K562 (cell line): ENCODE measurements around the gene AGAP3. TPM values are rescaled to one million over a fixed set of nuclear protein-coding genes. Genes with fewer than 3 reads are reported as not detected.

Experiments used
- ATAC-seq: fragments of 200-7000 bp; cut with Tn5 transposase; 3 replicates; pipeline ENCODE4 v1.9.1; 2020; ENCODE audit warnings: moderate library complexity
- BruUV-seq: library from RNA; stranded (reverse); fragments of 400-500 nt; replicated peaks from 2 replicates; lab custom pipeline; 2021; lab: Mats Ljungman, UMichigan
- CTCF ChIA-PET: fragments of 300-600 bp; formaldehyde crosslinking; extraction: SDS; loops from one replicate; lab custom pipeline; 2021; ENCODE audit warnings: low intra/inter-chr PET ratio; lab: Yijun Ruan, JAX
- POLR2A ChIA-PET: fragments of 300-600, 350-650 bp; sonication (Branson Sonifier 250); formaldehyde crosslinking; extraction: SDS; loops from one replicate; lab custom pipeline; 2021; ENCODE audit warnings: antibody characterized with exemption, inconsistent platforms; lab: Yijun Ruan, JAX
- DNase-seq, 4 experiments: peaks; one replicate each; pipeline versions ENCODE4 v3.0.0 to v3.0.0-alpha.2; 2011 to 2018; ENCODE audit warnings: low spot score in 3 of 4, mixed read lengths in 3 of 4; ENCODE audit errors: extremely low read depth in 1 of 4
- FAIRE-seq: peaks from 2 replicates; lab custom pipeline; 2011; peaks lifted over from hg19 to GRCh38; lab: Jason Lieb, UNC
- H2AFZ ChIP-seq: 2 replicates; pipeline ENCODE4 v1.6.0; 2011; ENCODE audit warnings: low read depth, low read length, control low read depth, inconsistent platforms
- H3K27ac ChIP-seq: fragments of 200-600 bp; 3 replicates; pipeline ENCODE4 v1.8.0; 2011; ENCODE audit warnings: low read depth, mild to moderate bottlenecking, control low read depth, inconsistent platforms, low read length, moderate library complexity, mixed read lengths; ENCODE audit errors: extremely low read depth
- H3K27me3 ChIP-seq, 2 experiments: fragments of 300-600 bp in 1 of 2; 2 replicates in 1 of 2; 3 replicates in 1 of 2; pipeline versions ENCODE4 v1.6.0 to v1.8.0; 2011; ENCODE audit warnings: inconsistent platforms in 2 of 2, low read length in 2 of 2, mild to moderate bottlenecking in 1 of 2, mixed read lengths in 1 of 2, moderate library complexity in 1 of 2; ENCODE audit not compliant: control insufficient read depth in 2 of 2, insufficient read depth in 2 of 2
- H3K36me3 ChIP-seq: fragments of 300-600 bp; 3 replicates; pipeline ENCODE4 v1.8.0; 2011; ENCODE audit warnings: mild to moderate bottlenecking, low read length, inconsistent platforms; ENCODE audit not compliant: control insufficient read depth, insufficient read depth
- H3K4me1 ChIP-seq, 2 experiments: fragments of 200-600 bp in 1 of 2; replicated peaks in 1 of 2; 2 replicates in 1 of 2; 3 replicates in 1 of 2; pipeline versions ENCODE4 v1.5.1 to v1.8.0; 2011; ENCODE audit warnings: inconsistent platforms in 2 of 2, low read length in 2 of 2, mild to moderate bottlenecking in 1 of 2, mixed read lengths in 1 of 2, moderate library complexity in 1 of 2; ENCODE audit not compliant: control insufficient read depth in 2 of 2, insufficient read depth in 2 of 2
- H3K4me2 ChIP-seq: 2 replicates; pipeline ENCODE4 v1.6.1; 2011; ENCODE audit warnings: low read length, control low read depth, inconsistent platforms, mixed read lengths; ENCODE audit not compliant: insufficient read depth
- H3K4me3 ChIP-seq: fragments of 200-600 bp; sonication (generic), shearing (Covaris generic); 2 replicates; pipeline ENCODE4 v1.5.1; 2016; ENCODE audit warnings: control low read depth, inconsistent platforms
- H3K79me2 ChIP-seq: fragments of 200-600 bp; 3 replicates; pipeline ENCODE4 v1.8.0; 2011; ENCODE audit warnings: low read length, inconsistent platforms; ENCODE audit not compliant: control insufficient read depth, insufficient read depth
- H3K9ac ChIP-seq, 2 experiments: 2 replicates each; pipeline versions ENCODE4 v1.6.0 to v1.6.1; 2011; ENCODE audit warnings: low read depth in 2 of 2, low read length in 2 of 2, control low read depth in 1 of 2, inconsistent platforms in 1 of 2, mild to moderate bottlenecking in 1 of 2, mixed read lengths in 1 of 2; ENCODE audit not compliant: insufficient read depth in 1 of 2
- H3K9me1 ChIP-seq: one replicate; pipeline ENCODE4 v1.6.0; 2011; ENCODE audit warnings: inconsistent platforms, mild to moderate bottlenecking, low read length, moderate library complexity; ENCODE audit not compliant: control insufficient read depth, insufficient read depth
- H3K9me3 ChIP-seq: replicated peaks from 2 replicates; pipeline ENCODE4 v1.5.1; 2011; ENCODE audit warnings: low read depth, low read length, inconsistent platforms; ENCODE audit not compliant: control insufficient read depth, insufficient read depth
- H4K20me1 ChIP-seq: replicated peaks from 2 replicates; pipeline ENCODE4 v1.6.1; 2011; ENCODE audit warnings: low read length, inconsistent platforms, mixed read lengths; ENCODE audit not compliant: control insufficient read depth, insufficient read depth
- KDM4B ChIP-seq, 2 experiments: fragments of 450-650 bp in 1 of 2; sonication (generic) in 1 of 2; IDR thresholded peaks; 2 replicates each; pipeline ENCODE4 v1.6.1; 2016 to 2017; ENCODE audit warnings: borderline replicate concordance in 2 of 2, antibody characterized with exemption in 1 of 2, low read depth in 1 of 2, mild to moderate bottlenecking in 1 of 2
- POLR2G ChIP-seq: fragments of 200-400 bp; formaldehyde crosslinking; IDR thresholded peaks from 2 replicates; pipeline ENCODE4 v1.6.1; 2017; ENCODE audit warnings: low read depth, mild to moderate bottlenecking, antibody characterized with exemption, low read length, moderate library complexity
- RBM25 ChIP-seq: fragments of 200-400 bp; formaldehyde crosslinking; IDR thresholded peaks from 2 replicates; pipeline ENCODE4 v1.6.1; 2018; ENCODE audit warnings: low read length, low read depth, moderate library complexity; ENCODE audit not compliant: severe bottlenecking
- SIN3A ChIP-seq, 2 experiments: fragments of 150-350 bp in 1 of 2; IDR thresholded peaks; 2 replicates each; pipeline ENCODE4 v1.6.1; 2011 to 2016; ENCODE audit warnings: borderline replicate concordance in 2 of 2, low read depth in 2 of 2, low read length in 2 of 2, mild to moderate bottlenecking in 2 of 2, moderate library complexity in 2 of 2; ENCODE audit not compliant: control insufficient read depth in 1 of 2
- SRSF9 ChIP-seq: fragments of 200-400 bp; formaldehyde crosslinking; IDR thresholded peaks from 2 replicates; pipeline ENCODE4 v1.6.1; 2017; ENCODE audit warnings: low read depth, low read length, borderline replicate concordance
- ZBTB17 ChIP-seq: fragments of 450-650 bp; formaldehyde crosslinking; IDR thresholded peaks from 2 replicates; pipeline ENCODE4 v1.4.0; 2020; ENCODE audit warnings: mild to moderate bottlenecking
- ZFX ChIP-seq: sonication (generic); formaldehyde crosslinking; IDR thresholded peaks from 2 replicates; pipeline ENCODE4 v1.8.0; 2022; ENCODE audit warnings: mild to moderate bottlenecking, missing genetic modification reagents, moderate library complexity
- ZNF699 ChIP-seq: fragments of 250-450 bp; sonication (Bioruptor Pico); IDR thresholded peaks from 2 replicates; pipeline ENCODE4 v1.8.0; 2021; ENCODE audit warnings: mild to moderate bottlenecking, moderate library complexity; ENCODE audit not compliant: insufficient replicate concordance
- WGBS: fragments of 100-300 bp; shearing (Covaris generic); methylation state at CpG from one replicate; pipeline ENCODE4 v1.1.6; 2016; ENCODE audit warnings: low coverage, mixed read lengths; ENCODE audit not compliant: insufficient coverage; ENCODE audit errors: missing lambda C conversion rate; 5-methylcytosine and 5-hydroxymethylcytosine counted together
- in situ Hi-C: fragments of 300-500 bp; cut with MboI; formaldehyde crosslinking; loops from 4 replicates; pipeline ENCODE4 v1.15.0; 2018; ENCODE audit warnings: inconsistent platforms, mixed read lengths
- intact Hi-C: fragments of 100-400 bp; cut with micrococcal nuclease; formaldehyde crosslinking; loops from 2 replicates; pipeline ENCODE4 v1.14.2; 2022
- polyA plus RNA-seq, 8 experiments: library from polyadenylated mRNA; depleted of rRNA in 4 of 8; stranded (reverse) in 5 of 8; unstranded in 3 of 8; fragments of >200 nt; fragmentation: Nextera tagmentation in 2 of 8; fragmentation: Illumina TruSeq in 1 of 8; extraction: Ambion mirVana in 2 of 8; extraction: Trizol in 1 of 8; gene quantifications; 2 replicates each; pipeline versions ENCODE4 v1.2.1 to v1.2.3, GENCODE V29; 2011 to 2014; ENCODE audit warnings: inconsistent platforms in 1 of 8, missing spikeins in 1 of 8
- total RNA-seq, 7 experiments: library from RNA; depleted of rRNA in 6 of 7; stranded (reverse); fragments of >200 nt in 6 of 7; fragmentation: Illumina TruSeq in 2 of 7; extraction: Trizol in 2 of 7; gene quantifications; 2 replicates each; pipeline versions ENCODE4 v1.2.1 to v1.2.3, GENCODE V29; 2011 to 2021; ENCODE audit warnings: low replicate concordance in 1 of 7

Gene AGAP3
- total and polyA plus RNA-seq, 9 of the 15 experiments (the other 6 are each of a cell fraction or from before 2014, with no cell fraction given), result 3.4 to 208 (median 62.2) TPM

GRCh38 chr7:151053751-151054150 lies 32.5 kb upstream of the AGAP3 start:
- no peaks in the 10 kb centered on the region for H3K9me3 ChIP-seq
- no peaks in the 10 kb centered on the region for H3K9me1 ChIP-seq
- H3K27ac ChIP-seq, result no peak overlapping the region
- ATAC-seq, result no peak
- CTCF ChIA-PET, result no interaction called here
- TF ChIP-seq ZNF699 (CRISPR knock-in tag) (no peak), RBM25 (no peak), ZBTB17 (CRISPR knock-in tag) (no peak), POLR2G (0 out of 2 replicates have a peak, but pooled peaks have one; percentile 13), SRSF9 (no peak), SIN3A (IDR thresholded peaks at IDR 0.05; ENCODE audit: borderline replicate concordance in 2 of 2, control insufficient read depth in 1 of 2, low read depth in 2 of 2, low read length in 2 of 2) (no peak), KDM4B (IDR thresholded peaks at IDR 0.05; ENCODE audit: borderline replicate concordance in 2 of 2, low read depth in 1 of 2) (no peak), ZFX (CRISPR knock-in tag) (0 out of 2 replicates have a peak, but pooled peaks have one; percentile 26)
- TF ChIP-seq, all 486 proteins: peak for 2
- Histone ChIP-seq H3K4me3 (no peak overlapping the region), H3K79me2 (peaks cover 2% of the 10 kb centered on the region), H3K36me3 (no peaks in the 10 kb centered on the region; the same call in 2 of the 3 replicates), H3K4me2 (no peak overlapping the region), H3K4me1 (peaks cover 28 to 70% of the 10 kb centered on the region in 2 experiments), H3K9ac (peak overlapping the region in 1 of 2 experiments; percentile 47; a peak in 3 of 4 replicates), H4K20me1 (no peaks in the 10 kb centered on the region; the same call in 1 of the 2 replicates), H3K27me3 (no peaks in the 10 kb centered on the region), H2AFZ (no peak overlapping the region)
- DNase-seq (no peak), FAIRE-seq (no peak)
- 93% methylated on average over 8 of the region's 8 CpGs for WGBS
- POLR2A ChIA-PET, result interaction anchor here (1.1 to 1.9 kb wide), 2 partner anchors 7 to 12 kb away, joined by 4 to 6 read pairs; no protein-coding TSS in a partner anchor
- BruUV-seq, result no TSS peak
- in situ Hi-C loops, result no loop called here
- intact Hi-C loops, result no loop called here
